ENCODE data around the gene PI4K2A. TPM values are rescaled to one million over a fixed set of nuclear protein-coding genes. Genes with fewer than 3 reads are reported as not detected.
A peak's percentile ranks its signal among the peaks of the same experiment; 100 is the strongest.

The PI4K2A gene
- 29.0 TPM for total RNA-seq

DNA sequence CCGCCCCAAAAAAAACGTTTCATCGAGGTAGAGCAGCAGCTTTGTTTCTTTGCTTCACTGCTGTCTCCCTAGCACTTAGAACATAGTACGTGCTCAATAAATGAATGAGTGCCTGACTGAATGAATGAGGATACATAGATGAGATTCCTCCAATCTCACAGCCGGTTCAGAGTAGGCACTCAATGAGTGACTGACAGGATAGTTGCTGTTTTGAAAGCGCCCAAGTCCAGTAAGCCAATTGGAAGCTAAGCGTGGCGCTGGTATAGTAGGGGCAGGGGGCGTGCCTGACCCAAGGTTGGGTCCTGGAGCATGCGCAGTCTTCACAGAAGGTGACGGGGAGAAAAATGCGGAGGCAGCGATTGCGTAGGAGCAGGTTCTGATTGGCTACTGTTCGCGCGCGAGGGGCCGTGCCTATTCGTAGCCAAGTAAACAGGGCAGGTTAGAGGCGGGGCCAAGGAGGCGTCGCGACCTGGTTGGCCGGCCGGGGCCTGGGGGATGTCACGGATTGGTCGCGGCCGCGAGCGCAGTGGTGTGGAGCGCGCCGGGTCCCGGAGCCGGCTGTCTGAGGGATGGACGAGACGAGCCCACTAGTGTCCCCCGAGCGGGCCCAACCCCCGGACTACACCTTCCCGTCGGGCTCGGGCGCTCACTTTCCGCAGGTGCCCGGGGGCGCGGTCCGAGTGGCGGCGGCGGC lies at the start of gene PI4K2A:
Gene PI4K2A (plus strand): TSS at position 498 of the 694 bp plus-strand sequence. CDS start 72 bp downstream, at position 570.
- no peaks in the 10 kb centered on the region for H3K9me3 ChIP-seq (ENCODE audit: low read depth, low read length)
- peak within 1 kb of the TSS; percentile 82 for H3K4me3 ChIP-seq (ENCODE audit: low read length)
- H3K27me3 ChIP-seq (ENCODE audit: insufficient read depth, low read length), result no peaks in the 10 kb centered on the region
- peaks cover 22% of the 10 kb centered on the region for H3K4me1 ChIP-seq (ENCODE audit: insufficient read depth, low read length)

DNA sequence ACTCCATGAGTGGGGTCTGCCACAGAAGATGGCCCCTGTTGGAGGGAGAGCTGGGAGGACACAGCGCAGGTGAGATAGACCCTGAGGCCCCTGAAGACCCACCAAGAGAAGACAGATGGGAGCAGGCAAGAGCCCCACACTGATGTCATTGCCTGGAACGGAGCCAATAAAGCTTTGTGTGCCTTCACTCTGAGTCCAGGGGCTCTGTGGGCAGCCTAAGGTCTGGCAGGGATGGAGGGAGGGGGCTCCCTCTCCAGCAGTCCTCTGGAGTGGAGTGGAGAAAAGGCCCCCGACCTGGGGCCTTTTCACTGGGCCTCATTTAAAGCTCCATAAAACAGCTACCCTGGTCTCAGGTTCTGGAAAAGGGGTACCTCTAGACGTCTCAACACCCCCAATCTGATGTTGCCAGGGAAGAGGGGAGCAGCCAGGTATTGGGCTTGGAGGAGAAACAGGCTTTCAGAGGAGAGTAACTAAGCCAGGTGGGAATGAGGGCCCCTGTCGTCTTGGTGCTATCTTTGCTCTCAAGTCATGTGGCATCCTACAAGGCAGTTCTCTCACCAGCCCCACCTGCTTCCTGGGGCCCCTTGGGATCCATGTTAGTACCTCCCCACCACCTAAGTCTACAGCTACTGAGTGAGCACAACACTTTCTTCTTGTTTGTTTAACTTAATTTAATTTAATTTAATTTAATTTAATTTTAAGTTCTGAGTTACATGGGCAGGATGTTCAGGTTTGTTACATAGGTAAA lies 49.5 kb upstream of the PI4K2A start:
- no peaks in the 10 kb centered on the region for H3K4me1 ChIP-seq (ENCODE audit: insufficient read depth, low read length)
- H3K27me3 ChIP-seq (ENCODE audit: insufficient read depth, low read length), result no peaks in the 10 kb centered on the region
- H3K9me3 ChIP-seq (ENCODE audit: low read depth, low read length), result no peaks in the 10 kb centered on the region
- no peak overlapping the region for H3K4me3 ChIP-seq (ENCODE audit: low read length)

DNA sequence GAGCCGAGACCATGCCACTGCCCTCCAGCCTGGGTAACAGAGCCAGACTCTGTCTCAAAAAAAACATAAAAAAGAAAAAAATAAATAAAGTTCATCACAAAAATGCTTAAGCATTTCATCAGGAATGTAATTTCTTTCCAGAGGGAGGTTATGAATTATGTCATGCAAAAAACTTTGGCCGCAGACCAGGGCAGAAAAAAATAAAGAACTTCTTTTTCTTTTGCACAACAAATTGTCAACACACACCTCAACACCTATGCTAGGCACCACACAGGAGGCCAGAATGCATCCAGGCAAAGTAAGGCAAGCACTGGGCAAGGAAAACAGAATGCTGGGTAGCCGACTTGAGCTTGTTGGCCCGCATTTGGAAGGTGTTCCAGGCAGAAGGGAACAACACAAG lies 47.0 kb upstream of the PI4K2A start:
- H3K9me3 ChIP-seq (ENCODE audit: low read depth, low read length), result no peaks in the 10 kb centered on the region
- H3K4me1 ChIP-seq (ENCODE audit: insufficient read depth, low read length), result no peaks in the 10 kb centered on the region
- H3K27me3 ChIP-seq (ENCODE audit: insufficient read depth, low read length), result no peaks in the 10 kb centered on the region
- H3K4me3 ChIP-seq (ENCODE audit: low read length), result no peak overlapping the region

DNA sequence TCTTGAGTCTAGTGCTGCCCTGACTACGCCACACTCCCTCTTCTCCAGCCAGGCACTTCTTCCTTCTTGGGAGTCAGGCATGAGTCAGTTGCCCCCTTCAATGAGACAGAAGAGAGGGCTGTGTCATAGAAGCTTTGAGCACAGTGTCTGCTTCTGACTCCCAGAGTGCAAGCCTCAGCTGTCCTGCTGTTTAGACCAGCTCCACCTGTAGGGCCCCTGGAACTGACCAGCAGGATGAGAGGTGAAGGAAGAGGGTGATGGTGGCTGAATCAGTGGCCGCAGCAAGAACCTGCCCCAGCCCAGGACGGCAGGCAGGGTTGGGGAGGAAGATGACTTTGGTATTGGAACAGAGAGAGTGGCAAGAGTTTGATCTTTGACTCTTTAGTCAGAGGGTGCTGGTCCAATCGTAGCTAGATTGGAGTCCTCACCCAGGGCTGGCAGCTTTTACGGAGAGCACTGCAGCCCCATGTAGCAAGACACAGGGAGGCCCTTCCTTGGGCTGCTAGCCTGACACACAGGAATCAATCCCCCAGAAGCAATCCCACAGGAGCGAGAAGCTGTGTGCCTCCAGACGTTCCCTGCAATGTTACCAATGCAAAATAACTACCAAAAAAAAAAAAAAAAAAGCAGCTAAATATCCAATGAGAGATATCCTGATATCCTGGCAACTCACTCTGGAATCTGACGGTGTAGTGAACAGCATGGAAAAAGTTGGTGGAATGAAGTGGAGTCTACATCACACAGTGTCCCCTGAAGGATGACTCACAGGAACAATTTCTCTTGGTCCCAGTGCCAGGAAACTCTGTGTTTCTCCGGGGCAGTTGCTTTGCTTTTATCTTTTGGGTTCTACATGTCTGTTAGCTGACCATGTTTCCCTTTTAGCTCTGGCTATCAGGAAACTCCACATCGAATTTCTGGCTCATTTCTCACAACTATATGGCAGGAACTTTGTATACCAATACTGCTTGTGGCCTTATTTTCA lies 44.1 kb upstream of the PI4K2A start:
- no peaks in the 10 kb centered on the region for H3K27me3 ChIP-seq (ENCODE audit: insufficient read depth, low read length)
- no peak overlapping the region for H3K4me3 ChIP-seq (ENCODE audit: low read length)
- no peaks in the 10 kb centered on the region for H3K4me1 ChIP-seq (ENCODE audit: insufficient read depth, low read length)
- H3K9me3 ChIP-seq (ENCODE audit: low read depth, low read length), result no peaks in the 10 kb centered on the region

DNA sequence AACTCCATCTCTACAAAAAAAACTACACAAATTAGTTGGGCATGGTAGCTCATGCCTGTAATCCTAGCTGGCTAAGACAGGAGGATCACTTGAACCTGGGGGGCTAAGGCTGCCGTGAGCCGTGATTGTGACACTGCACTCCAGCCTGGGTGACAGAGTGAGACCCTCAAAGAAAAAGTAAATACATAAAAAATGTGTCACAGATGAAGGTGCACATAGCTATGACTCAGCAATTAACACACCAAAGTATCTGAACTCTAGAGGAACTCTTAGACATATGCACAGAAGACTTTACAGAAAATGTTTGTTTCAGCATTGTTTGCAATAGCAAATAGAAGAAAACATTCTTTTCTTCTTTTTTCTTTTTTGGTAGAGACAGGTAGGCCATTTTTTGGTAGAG lies 42.7 kb upstream of the PI4K2A start:
- Histone ChIP-seq H3K4me3 (ENCODE audit: low read length) (no peak overlapping the region), H3K27me3 (ENCODE audit: insufficient read depth, low read length) (no peaks in the 10 kb centered on the region), H3K4me1 (ENCODE audit: insufficient read depth, low read length) (no peaks in the 10 kb centered on the region), H3K9me3 (ENCODE audit: low read depth, low read length) (no peaks in the 10 kb centered on the region)

DNA sequence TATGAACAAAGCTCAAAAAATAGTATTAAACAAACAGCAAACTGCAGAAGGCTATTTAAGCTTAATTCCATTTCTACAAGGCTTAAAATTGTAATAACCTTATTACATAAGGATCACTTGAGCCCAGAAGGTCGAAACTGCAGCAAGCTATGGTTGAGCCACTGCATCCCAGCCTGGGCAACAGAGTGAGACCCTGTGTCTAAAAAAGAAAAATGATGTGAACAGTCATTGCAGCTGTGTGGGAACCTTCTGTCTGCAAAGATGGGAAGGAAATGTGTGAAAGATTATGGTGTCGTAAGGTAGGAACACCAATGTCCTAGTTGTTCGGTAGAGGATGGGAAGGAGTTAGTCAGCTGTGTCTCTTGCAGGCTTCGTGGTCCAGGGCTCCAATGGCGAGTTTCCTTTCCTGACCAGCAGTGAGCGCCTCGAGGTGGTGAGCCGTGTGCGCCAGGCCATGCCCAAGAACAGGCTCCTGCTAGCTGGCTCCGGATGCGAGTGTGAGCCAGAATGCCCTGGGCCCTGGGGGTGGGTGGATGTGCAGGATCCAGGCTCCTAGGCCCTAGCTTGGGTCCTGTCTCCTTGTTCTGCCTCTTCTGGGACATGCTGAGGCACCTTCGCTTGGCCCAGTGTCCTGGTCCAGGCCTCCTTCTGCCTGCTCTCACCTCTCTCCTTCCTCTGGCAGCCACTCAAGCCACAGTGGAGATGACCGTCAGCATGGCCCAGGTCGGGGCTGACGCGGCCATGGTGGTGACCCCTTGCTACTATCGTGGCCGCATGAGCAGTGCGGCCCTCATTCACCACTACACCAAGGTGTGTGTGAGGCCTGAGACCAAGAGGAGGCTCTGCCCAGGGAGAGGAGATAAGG lies 41.8 kb upstream of the PI4K2A start:
- Histone ChIP-seq H3K9me3 (ENCODE audit: low read depth, low read length) (no peaks in the 10 kb centered on the region), H3K27me3 (ENCODE audit: insufficient read depth, low read length) (no peaks in the 10 kb centered on the region), H3K4me1 (ENCODE audit: insufficient read depth, low read length) (no peaks in the 10 kb centered on the region), H3K4me3 (ENCODE audit: low read length) (no peak overlapping the region)

DNA sequence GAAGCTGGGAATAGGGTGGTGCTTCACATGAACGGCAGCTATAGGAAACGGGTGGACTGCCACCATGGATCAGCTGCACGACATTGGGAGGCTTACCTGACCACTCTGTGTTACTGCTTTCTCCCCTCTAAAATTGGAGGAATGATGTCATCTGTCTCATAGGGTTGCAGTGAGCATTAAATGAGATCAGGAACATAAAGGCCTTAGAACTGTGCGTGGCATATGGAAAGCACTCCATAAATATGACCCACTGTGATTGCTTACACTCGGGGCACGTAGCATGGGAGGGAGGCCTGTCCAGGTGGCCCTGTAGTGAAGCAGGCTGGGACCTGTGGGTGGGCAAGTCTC lies 41.2 kb upstream of the PI4K2A start:
- H3K9me3 ChIP-seq (ENCODE audit: low read depth, low read length), result no peaks in the 10 kb centered on the region
- H3K27me3 ChIP-seq (ENCODE audit: insufficient read depth, low read length), result no peaks in the 10 kb centered on the region
- no peaks in the 10 kb centered on the region for H3K4me1 ChIP-seq (ENCODE audit: insufficient read depth, low read length)
- H3K4me3 ChIP-seq (ENCODE audit: low read length), result no peak overlapping the region

DNA sequence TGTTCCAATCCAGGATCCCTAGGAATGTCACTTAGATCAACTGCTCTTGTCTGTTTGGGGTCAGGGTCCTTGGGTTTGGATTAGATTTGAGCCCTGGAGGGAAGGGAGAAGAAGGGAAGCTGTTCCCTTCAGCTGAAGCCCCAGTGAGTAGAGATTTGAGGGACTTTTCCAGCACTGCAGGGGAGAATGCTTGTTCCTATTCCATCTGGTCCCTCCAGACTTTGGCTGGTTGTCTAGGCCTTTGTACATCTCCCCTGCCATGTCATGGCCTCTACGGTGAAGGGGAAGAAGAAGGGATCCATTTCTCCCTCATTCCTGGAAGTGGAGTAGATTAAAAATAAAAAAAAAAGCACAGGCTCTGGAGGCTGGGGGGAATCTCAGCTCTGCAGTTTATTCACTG lies 39.9 kb upstream of the PI4K2A start:
- Histone ChIP-seq H3K4me3 (ENCODE audit: low read length) (no peak overlapping the region), H3K27me3 (ENCODE audit: insufficient read depth, low read length) (no peaks in the 10 kb centered on the region), H3K9me3 (ENCODE audit: low read depth, low read length) (no peaks in the 10 kb centered on the region), H3K4me1 (ENCODE audit: insufficient read depth, low read length) (no peaks in the 10 kb centered on the region)

DNA sequence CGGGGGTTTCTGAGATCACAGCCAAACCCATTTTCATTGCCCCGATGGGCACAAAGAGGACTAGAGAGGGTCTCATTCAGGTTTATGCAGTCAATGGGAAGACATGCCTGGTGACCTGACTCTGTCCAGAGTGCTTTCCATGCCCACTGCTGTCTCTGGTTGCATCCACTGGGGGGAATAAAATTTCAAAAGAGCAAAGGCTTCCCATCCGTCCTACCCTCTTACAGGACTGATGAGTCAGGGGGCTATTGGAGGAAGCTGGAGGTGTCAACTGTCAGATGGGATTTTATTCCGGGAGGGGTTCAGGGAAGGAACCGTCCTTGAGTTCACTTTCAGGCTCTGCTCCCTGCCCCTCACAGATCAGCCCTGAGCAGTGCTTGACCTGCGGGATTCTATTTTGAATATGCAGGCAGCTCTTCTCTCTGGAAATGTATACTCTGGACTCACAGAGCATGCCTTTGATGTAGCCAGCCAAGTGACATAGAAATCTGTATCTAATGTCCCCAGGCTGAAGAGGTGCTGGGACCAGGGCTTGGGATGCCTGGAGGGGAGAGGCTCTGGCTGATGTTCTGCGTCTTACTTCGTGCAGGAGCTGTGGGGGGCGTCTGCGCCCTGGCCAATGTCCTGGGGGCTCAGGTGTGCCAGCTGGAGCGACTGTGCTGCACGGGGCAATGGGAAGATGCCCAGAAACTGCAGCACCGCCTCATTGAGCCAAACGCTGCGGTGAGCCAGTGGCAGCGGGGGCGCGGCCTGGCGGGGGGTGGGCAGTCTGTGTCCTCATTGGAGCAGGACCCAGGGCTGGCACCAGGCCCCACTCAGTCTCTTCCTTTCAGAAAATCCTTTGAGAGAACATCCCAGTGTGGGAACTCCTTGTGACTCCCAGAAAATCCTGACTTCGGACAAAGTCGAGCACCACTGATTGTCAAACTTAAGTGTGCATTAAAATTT lies 38.9 kb upstream of the PI4K2A start:
- H3K4me1 ChIP-seq (ENCODE audit: insufficient read depth, low read length), result no peaks in the 10 kb centered on the region
- H3K4me3 ChIP-seq (ENCODE audit: low read length), result no peak overlapping the region
- no peaks in the 10 kb centered on the region for H3K9me3 ChIP-seq (ENCODE audit: low read depth, low read length)
- H3K27me3 ChIP-seq (ENCODE audit: insufficient read depth, low read length), result no peaks in the 10 kb centered on the region

DNA sequence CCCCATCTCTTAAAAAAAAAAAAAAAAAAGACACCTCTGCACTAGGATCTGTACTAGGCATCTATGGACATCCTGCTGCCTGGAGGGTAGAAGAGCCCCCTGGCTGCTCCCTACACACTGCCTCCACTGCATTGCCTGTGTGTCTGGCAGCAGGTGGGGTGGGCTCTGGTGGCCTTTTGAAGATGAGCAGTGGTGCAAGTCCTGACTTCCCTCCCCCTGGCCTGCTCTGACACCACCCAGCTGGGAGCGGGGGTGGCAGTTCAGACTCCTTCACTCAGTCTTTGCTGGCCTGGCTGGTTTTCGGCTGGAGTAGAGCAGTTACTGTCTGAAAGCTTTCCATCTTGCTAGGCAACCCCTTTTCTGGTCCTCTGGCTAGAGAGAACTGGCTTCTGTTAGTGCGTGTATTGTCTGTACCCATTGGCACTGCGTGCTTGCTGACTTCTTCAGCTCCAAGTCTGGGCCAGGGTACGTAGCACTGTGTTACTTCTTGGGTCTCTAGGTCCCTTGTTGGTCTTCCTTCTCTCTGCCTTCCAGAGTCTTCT lies 33.3 kb upstream of the PI4K2A start:
- no peaks in the 10 kb centered on the region for H3K27me3 ChIP-seq (ENCODE audit: insufficient read depth, low read length)

DNA sequence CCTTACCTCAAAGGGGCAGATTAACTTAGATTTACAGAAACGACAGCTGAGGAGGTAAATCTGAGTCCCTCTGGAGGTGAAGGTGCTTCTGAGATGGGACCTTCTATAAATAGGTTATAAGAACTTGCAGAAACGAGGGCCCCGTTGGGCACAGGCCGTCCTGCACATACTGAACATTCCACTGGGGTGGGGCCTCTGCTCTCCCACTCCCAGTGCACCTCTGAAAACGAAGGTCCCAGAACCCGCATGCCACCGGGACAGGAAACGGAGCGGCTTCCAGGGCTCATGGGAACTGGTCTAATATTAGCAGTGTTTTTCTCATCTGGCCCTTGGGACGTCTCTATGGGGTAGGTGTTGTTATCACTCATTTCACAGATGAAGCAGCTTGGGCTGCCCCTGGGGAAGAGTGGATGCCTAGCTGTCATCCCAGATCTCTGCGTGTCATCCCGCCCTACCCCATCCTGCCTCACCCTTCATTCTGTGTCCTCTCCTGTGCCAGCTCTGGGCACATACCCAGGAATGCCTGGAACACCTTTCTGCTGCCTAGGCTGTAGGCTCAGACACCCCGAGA lies 31.4 kb upstream of the PI4K2A start:
- Histone ChIP-seq H3K9me3 (ENCODE audit: low read depth, low read length) (no peaks in the 10 kb centered on the region), H3K27me3 (ENCODE audit: insufficient read depth, low read length) (no peaks in the 10 kb centered on the region), H3K4me3 (ENCODE audit: low read length) (no peak overlapping the region), H3K4me1 (ENCODE audit: insufficient read depth, low read length) (no peaks in the 10 kb centered on the region)

More for the DNA sequence above, 33.3 kb upstream of the PI4K2A start:
- H3K9me3 ChIP-seq (ENCODE audit: low read depth, low read length), result no peaks in the 10 kb centered on the region
- H3K4me3 ChIP-seq (ENCODE audit: low read length), result no peak overlapping the region
- no peaks in the 10 kb centered on the region for H3K4me1 ChIP-seq (ENCODE audit: insufficient read depth, low read length)

DNA sequence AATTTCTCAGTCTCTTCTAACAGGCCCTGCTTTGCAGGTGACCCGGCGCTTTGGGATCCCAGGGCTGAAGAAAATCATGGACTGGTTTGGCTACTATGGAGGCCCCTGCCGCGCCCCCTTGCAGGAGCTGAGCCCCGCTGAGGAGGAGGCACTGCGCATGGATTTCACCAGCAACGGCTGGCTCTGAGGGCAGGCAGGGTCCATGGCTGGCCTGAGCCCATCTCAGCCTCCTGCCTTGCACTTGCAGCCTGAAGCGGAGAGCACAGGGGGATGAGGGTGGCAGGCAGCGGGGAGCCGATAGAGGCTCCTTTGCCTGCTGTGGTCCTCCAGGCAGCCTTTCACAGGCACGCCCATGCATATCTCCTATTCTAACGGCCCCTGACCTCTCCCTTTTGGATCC lies 29.0 kb upstream of the PI4K2A start:
- Histone ChIP-seq H3K9me3 (ENCODE audit: low read depth, low read length) (no peaks in the 10 kb centered on the region), H3K4me1 (ENCODE audit: insufficient read depth, low read length) (no peaks in the 10 kb centered on the region), H3K4me3 (ENCODE audit: low read length) (no peak overlapping the region), H3K27me3 (ENCODE audit: insufficient read depth, low read length) (no peaks in the 10 kb centered on the region)

DNA sequence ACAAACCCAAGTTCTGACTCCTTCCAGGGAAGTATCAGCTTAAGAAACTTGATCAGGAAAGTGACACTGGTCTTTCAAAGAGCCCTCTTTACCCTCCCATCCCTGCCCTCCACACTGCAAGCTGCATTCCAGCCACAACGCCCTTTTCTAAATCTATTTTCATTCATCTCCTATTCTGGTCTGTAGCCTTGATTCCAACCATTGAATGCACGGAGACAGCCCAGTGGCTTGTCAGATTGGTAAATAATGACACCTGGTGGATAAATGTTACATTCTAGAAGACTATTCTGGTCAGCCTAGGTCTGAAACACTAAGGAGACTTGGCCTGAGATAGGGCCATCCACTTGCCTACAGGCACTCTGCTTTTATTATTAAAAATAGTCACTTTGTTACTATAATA lies 28.1 kb upstream of the PI4K2A start:
- no peak overlapping the region for H3K4me3 ChIP-seq (ENCODE audit: low read length)
- no peaks in the 10 kb centered on the region for H3K9me3 ChIP-seq (ENCODE audit: low read depth, low read length)
- H3K27me3 ChIP-seq (ENCODE audit: insufficient read depth, low read length), result no peaks in the 10 kb centered on the region
- no peaks in the 10 kb centered on the region for H3K4me1 ChIP-seq (ENCODE audit: insufficient read depth, low read length)
